ENCODE data around the gene FOXP2. TPM values are rescaled to one million over a fixed set of nuclear protein-coding genes. Genes with fewer than 3 reads are reported as not detected.
"Not testable (repeated sequence)": the region's sequence is repeated elsewhere in the genome, so short reads cannot be mapped to it uniquely, and the experiment has no call there.

The FOXP2 gene
- total RNA-seq, 2 donors from 2014 or later = 0.25 TPM; not detected in 1

DNA sequence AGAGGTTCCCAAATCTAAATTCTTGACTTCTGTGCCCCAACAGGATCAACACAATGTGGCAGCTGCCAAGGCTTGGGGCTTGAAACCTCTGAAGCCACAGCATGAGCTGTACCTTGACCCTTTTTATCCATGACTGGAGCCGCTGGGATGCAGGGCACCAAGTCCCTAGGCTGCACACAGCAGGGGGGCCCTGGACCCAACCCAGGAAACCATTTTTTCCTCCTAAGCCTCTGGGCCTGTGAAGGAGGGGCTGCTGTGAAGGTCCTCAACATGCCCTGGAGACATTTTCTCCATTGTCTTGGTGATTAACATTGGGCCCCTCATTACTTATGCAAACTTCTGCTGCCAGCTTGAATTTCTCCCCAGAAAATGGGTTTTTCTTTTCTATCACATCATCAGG lies 72.6 kb downstream of the FOXP2 start:
- H3K4me3 Mint-ChIP-seq = no peak overlapping the region
- H3K4me1 Mint-ChIP-seq = peaks cover 4% of the 10 kb centered on the region
- no peaks in the 10 kb centered on the region for H3K27me3 Mint-ChIP-seq
- no peak for ATAC-seq
- H3K36me3 Mint-ChIP-seq (ENCODE audit: low read depth) = no peaks in the 10 kb centered on the region
- no peak overlapping the region for H3K27ac Mint-ChIP-seq
- H3K9me3 ChIP-seq (ENCODE audit: control insufficient read depth, low read length, poor library complexity, severe bottlenecking) = no peaks in the 10 kb centered on the region
- DNase-seq = no peak

DNA sequence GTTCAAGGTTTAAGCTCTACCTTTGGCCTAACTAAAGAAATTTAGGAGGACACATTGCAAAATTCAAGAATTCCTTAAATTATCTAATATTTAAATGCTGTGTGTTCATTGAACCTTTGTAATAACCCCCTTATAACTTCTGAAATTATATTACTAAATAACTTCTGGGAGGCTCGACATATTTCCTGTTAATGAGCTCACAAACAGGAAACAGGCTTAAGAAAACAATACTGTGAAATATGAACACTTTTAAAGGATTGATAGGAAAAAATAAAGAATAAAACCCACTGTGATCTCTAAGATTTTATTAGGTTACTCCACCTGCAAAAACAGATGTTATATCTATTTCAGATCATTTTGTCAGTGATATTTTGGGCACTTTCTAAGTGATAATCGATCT lies 74.1 kb downstream of the FOXP2 start:
- Mint-ChIP-seq H3K4me1 (no peaks in the 10 kb centered on the region), H3K36me3 (ENCODE audit: low read depth) (no peaks in the 10 kb centered on the region), H3K27me3 (no peaks in the 10 kb centered on the region), H3K4me3 (no peak overlapping the region), H3K27ac (no peak overlapping the region)
- DNase-seq (no peak), ATAC-seq (no peak)
- no peaks in the 10 kb centered on the region for H3K9me3 ChIP-seq (ENCODE audit: control insufficient read depth, low read length, poor library complexity, severe bottlenecking)

DNA sequence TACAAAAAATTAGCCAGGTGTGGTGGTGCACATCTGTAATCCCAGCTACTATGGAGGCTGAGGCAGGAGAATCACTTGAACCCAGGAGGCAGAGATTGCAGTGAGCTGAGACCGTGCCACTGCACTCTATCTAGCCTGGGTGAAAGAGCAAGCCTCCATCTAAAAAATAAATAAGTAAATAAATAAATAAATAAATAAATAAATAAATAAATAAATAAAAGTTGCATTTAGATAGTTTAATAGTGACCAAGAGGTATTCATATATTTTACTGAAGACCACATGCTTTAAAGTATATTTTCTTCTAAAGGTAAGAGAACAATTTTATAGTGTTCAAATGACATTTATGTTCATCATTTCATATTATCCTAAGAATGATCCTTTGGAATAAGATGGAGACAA lies 82.9 kb downstream of the FOXP2 start:
- H3K4me3 Mint-ChIP-seq; H3K27me3 Mint-ChIP-seq; ATAC-seq; H3K36me3 Mint-ChIP-seq (ENCODE audit: low read depth); H3K4me1 Mint-ChIP-seq; DNase-seq; H3K27ac Mint-ChIP-seq; H3K9me3 ChIP-seq (ENCODE audit: control insufficient read depth, low read length, poor library complexity, severe bottlenecking): not testable (repeated sequence)

DNA sequence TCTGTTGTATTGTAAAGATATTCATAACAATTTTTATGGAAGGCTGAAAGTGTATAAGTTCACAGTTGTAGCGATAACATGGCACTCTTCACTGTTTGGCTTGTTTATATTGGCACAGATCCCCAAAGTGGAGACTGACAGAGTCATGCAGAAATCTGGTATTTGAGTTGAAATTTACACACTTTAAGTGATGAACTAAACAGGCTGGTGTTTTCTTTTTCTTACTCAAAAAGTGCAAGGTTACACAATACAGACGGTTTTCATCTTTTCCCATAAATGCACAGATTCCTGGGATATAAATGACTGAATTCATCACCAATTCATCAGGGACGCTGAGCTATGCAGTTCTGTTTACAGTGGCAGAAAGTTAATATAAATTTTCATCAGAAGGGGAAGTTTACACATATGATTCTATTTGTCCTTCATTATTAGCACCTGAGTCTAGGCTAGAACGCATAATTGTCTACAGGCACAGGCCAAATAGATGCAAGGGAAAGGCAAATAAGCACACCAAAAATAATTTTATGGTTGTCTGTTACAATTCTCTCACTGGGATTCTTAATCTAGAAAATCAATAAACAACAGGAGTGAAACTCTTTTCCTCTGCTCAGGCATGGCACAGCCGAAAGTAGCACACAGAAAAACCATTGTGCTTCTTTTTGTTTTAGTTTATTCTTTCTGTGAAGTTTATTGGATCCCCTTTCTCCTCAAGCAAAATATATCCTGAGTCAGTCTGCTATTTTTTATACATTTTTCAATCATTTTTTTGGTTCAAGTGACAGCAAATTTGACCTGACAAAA lies 88.0 kb downstream of the FOXP2 start:
- Mint-ChIP-seq H3K4me1 (no peaks in the 10 kb centered on the region), H3K27ac (no peak overlapping the region), H3K4me3 (no peak overlapping the region), H3K27me3 (no peaks in the 10 kb centered on the region), H3K36me3 (ENCODE audit: low read depth) (no peaks in the 10 kb centered on the region)
- DNase-seq (no peak), ATAC-seq (no peak)
- no peaks in the 10 kb centered on the region for H3K9me3 ChIP-seq (ENCODE audit: control insufficient read depth, low read length, poor library complexity, severe bottlenecking)

DNA sequence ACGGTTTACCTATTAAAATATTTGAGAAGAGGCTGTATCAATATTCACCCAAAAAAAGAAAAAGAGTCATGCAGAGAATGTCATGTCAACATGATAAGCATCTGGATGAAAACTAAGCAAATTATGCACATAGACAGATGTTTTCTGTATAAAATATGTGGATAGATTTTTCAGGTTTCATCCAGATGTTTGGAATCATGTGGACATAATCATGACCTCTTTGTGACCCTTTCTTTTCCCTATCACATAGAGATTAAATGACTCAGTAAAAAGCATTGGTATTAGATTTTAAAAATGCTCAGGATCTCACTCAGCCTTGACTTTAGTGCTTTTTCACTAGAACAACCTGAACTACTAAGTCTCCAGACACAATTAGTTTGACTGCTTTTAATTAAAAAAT lies 90.0 kb downstream of the FOXP2 start:
- no peaks in the 10 kb centered on the region for H3K4me1 Mint-ChIP-seq

DNA sequence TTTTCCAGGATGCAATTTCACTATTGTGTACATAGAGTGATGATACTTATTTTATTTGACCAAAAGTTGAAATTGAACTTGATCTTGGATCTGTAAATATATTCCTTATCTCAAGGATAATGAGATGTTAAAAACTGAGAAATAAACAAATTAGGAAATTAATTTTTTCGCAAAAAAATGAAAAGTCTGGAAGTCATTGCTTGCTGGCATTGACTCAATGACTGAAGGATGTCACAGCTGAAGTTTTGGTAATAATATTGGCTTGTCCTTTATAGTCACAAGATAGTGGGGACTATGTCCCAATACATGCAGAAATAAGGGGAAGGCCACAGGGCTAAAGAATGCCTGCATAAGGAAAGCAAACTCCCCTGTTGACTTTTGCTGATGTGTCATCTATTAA lies 92.8 kb downstream of the FOXP2 start:
- Mint-ChIP-seq H3K27ac (no peak overlapping the region), H3K4me3 (no peak overlapping the region), H3K27me3 (no peaks in the 10 kb centered on the region), H3K36me3 (ENCODE audit: low read depth) (no peaks in the 10 kb centered on the region), H3K4me1 (peaks cover 1% of the 10 kb centered on the region)
- H3K9me3 ChIP-seq (ENCODE audit: control insufficient read depth, low read length, poor library complexity, severe bottlenecking) = no peaks in the 10 kb centered on the region
- DNase-seq (no peak), ATAC-seq (no peak)

More for the DNA sequence above, 90.0 kb downstream of the FOXP2 start:
- H3K27ac Mint-ChIP-seq = no peak overlapping the region
- H3K9me3 ChIP-seq (ENCODE audit: control insufficient read depth, low read length, poor library complexity, severe bottlenecking) = no peaks in the 10 kb centered on the region
- no peak for ATAC-seq
- DNase-seq = no peak
- H3K36me3 Mint-ChIP-seq (ENCODE audit: low read depth) = no peaks in the 10 kb centered on the region
- H3K27me3 Mint-ChIP-seq = no peaks in the 10 kb centered on the region
- H3K4me3 Mint-ChIP-seq = no peak overlapping the region

DNA sequence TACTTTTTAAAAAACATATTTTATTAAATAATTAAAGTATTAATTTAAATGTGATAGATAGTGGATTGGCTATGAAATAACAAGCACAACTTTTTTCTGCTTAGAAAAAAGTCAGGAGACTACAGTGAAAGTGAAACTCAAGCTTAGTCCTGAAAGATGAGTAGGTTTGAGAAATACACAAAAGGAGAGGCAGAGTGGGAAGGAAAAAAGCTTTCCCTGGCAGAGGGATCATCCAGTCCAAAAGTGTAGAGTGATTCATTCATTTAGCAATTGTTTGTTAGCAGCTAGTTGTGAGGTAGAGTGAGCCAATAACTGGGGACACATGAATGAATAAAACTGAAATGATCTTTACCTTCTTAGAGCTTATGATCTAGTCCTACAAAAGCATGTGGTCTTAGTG lies 93.5 kb downstream of the FOXP2 start:
- Mint-ChIP-seq H3K27me3 (no peaks in the 10 kb centered on the region), H3K4me1 (peaks cover 2% of the 10 kb centered on the region), H3K4me3 (no peak overlapping the region), H3K36me3 (ENCODE audit: low read depth) (no peaks in the 10 kb centered on the region), H3K27ac (no peak overlapping the region)
- ATAC-seq (no peak), DNase-seq (no peak)
- no peaks in the 10 kb centered on the region for H3K9me3 ChIP-seq (ENCODE audit: control insufficient read depth, low read length, poor library complexity, severe bottlenecking)

DNA sequence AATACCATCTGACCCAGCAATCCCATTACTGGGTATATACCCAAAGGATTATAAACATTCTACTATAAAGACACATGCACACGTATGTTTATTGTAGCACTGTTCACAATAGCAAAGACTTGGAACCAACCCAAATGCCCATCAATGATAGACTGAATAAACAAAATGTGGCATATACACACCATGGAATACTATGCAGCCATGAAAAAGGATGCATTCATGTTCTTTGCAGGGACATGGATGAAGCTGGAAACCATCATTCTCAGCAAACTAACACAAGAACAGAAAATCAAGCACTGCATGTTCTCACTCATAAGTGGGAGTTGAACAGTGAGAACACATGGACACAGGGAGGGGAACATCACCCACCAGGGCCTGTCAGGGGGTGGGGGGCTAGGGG lies 96.2 kb downstream of the FOXP2 start:
- H3K36me3 Mint-ChIP-seq (ENCODE audit: low read depth); ATAC-seq; DNase-seq; H3K9me3 ChIP-seq (ENCODE audit: control insufficient read depth, low read length, poor library complexity, severe bottlenecking); H3K27me3 Mint-ChIP-seq; H3K27ac Mint-ChIP-seq; H3K4me1 Mint-ChIP-seq; H3K4me3 Mint-ChIP-seq: not testable (repeated sequence)

DNA sequence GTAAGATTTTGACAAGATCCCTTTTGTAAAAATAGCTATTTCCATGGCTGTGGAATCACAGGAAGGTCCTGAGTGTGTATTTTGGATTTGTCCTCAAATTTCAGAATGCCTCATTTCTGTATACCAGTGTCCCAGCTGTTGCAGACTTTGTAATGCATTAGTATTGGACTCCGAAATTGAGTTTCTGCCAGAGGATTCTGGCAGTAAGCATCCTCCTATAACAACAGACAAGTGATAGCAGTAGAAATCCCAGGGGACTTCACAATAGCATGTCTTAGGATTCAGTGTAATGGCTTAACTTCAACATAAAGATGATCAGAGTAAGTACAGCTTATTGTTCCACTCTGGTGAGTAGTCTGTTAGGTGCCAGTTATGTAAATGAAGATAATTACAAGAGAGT lies 104.6 kb downstream of the FOXP2 start:
- no peak overlapping the region for H3K4me3 Mint-ChIP-seq
- H3K4me1 Mint-ChIP-seq = no peaks in the 10 kb centered on the region
- no peak for DNase-seq
- ATAC-seq = no peak
- no peaks in the 10 kb centered on the region for H3K36me3 Mint-ChIP-seq (ENCODE audit: low read depth)
- no peaks in the 10 kb centered on the region for H3K27me3 Mint-ChIP-seq
- H3K27ac Mint-ChIP-seq = no peak overlapping the region
- H3K9me3 ChIP-seq (ENCODE audit: control insufficient read depth, low read length, poor library complexity, severe bottlenecking) = no peaks in the 10 kb centered on the region

DNA sequence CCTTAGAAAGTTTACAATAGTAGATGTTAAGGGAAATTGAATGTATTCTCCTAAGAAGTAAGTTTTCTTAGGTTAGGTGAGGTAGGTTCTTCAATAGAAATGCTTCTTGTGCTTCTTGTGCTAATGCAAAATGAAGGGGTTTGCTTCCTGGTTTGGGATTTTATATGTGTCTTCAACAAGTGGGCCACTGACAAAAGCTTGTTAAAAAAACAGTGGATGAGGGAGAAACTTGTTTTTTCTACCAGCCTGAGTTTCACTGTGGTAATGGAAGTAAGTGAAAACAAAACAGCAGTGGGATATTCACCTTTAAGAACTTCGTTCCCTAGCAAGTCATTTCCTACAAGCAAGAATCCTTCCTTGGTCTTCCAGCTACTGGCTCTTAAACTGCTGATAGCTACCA lies 107.5 kb downstream of the FOXP2 start:
- no peaks in the 10 kb centered on the region for H3K9me3 ChIP-seq (ENCODE audit: control insufficient read depth, low read length, poor library complexity, severe bottlenecking)
- Mint-ChIP-seq H3K27ac (no peak overlapping the region), H3K27me3 (no peaks in the 10 kb centered on the region), H3K4me3 (no peak overlapping the region), H3K4me1 (no peaks in the 10 kb centered on the region), H3K36me3 (ENCODE audit: low read depth) (no peaks in the 10 kb centered on the region)
- ATAC-seq (no peak), DNase-seq (no peak)

DNA sequence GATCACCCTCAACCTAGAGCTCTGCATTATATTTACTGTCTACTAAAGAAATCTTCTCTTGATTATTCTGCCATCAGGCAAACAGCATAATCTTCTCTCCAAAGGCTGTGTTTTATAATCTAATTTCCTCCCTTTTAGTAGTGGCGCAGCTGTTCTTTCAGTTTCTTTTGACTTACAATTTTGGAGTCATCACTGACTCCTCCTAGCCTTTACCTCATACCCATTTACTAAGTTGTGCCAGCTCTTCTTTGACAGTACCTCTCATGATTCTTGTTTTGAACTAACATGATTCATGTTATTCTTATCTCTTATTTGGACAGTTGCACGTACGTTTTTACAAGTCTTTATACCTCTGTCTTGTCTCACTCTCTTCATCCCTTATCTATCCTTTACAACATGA lies 113.0 kb downstream of the FOXP2 start:
- no peaks in the 10 kb centered on the region for H3K9me3 ChIP-seq (ENCODE audit: control insufficient read depth, low read length, poor library complexity, severe bottlenecking)
- Mint-ChIP-seq H3K36me3 (ENCODE audit: low read depth) (no peaks in the 10 kb centered on the region), H3K4me3 (no peak overlapping the region), H3K4me1 (no peaks in the 10 kb centered on the region), H3K27me3 (no peaks in the 10 kb centered on the region), H3K27ac (no peak overlapping the region)
- ATAC-seq = no peak
- DNase-seq = no peak

DNA sequence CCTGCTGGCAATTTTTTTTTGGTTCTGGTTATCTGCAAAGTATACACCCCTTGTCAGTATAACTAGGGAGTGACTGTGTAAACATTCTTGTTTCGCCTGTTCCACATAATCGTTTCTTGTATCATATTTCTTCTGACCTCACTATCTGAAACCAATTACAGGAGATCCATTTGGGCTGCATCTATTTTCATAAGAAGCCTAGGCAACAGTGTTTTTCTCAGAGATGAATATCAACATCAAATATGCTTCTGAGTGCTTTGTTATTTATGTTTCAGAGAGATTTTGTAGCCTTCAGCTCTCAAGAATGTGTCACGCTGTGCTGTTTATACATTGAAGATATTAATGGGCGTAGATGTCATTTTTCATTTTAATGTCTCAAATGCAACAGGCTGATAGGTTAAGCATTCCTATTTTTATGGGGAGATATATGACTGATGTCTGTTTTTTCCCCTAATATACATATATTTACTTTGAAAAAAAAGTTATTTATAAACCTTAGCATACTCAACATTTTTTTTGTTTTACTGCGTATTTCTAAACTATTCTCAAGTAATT lies 115.5 kb downstream of the FOXP2 start:
- H3K4me1 Mint-ChIP-seq = no peaks in the 10 kb centered on the region
- no peaks in the 10 kb centered on the region for H3K9me3 ChIP-seq (ENCODE audit: control insufficient read depth, low read length, poor library complexity, severe bottlenecking)
- no peak overlapping the region for H3K27ac Mint-ChIP-seq
- H3K36me3 Mint-ChIP-seq (ENCODE audit: low read depth) = no peaks in the 10 kb centered on the region
- H3K4me3 Mint-ChIP-seq = no peak overlapping the region
- no peaks in the 10 kb centered on the region for H3K27me3 Mint-ChIP-seq
- no peak for ATAC-seq
- no peak for DNase-seq

DNA sequence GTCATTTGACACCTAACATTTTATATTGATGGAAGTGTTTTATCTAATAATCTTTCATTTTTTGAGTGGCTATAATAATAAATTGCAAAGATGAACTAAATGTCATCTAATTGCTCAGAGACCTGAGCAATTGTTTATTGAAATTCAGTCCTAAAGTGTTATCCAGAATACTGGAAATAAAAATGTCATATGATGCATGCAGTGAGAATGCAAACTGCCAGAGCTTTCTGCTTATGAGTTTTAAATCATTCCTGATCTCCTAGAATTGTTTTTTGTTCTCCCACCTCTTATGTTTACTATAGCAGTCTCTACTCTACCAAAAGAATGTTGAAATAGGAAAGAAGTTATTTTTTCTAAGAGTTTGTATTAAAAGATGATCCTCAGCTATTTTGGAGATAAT lies 116.7 kb downstream of the FOXP2 start:
- H3K4me1 Mint-ChIP-seq = no peaks in the 10 kb centered on the region
- no peak for ATAC-seq

DNA sequence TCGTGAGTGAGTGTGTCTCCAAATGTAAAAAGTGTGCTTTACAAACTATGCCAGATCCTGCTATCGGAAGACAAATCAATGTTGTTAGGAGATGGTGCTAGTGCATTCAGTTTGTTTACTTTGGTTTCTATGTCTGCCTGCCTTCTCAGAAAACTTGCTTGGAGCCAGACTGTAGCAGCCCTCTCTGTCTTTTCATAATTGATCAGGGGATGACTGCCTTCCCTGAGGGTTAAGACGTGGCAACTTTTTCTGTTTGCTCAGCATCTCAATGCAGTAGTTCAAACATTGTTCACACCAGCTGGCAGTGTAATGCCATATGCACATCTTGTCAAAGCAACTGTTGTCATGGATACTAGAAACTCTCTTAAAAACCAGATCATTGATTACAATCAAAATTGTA lies 118.5 kb downstream of the FOXP2 start:
- no peak overlapping the region for H3K27ac Mint-ChIP-seq
- no peak overlapping the region for H3K4me3 Mint-ChIP-seq
- ATAC-seq (no peak), DNase-seq (no peak)
- H3K27me3 Mint-ChIP-seq = no peaks in the 10 kb centered on the region
- no peaks in the 10 kb centered on the region for H3K36me3 Mint-ChIP-seq (ENCODE audit: low read depth)
- no peaks in the 10 kb centered on the region for H3K4me1 Mint-ChIP-seq
- H3K9me3 ChIP-seq (ENCODE audit: control insufficient read depth, low read length, poor library complexity, severe bottlenecking) = no peaks in the 10 kb centered on the region

More for the DNA sequence above, 116.7 kb downstream of the FOXP2 start:
- no peaks in the 10 kb centered on the region for H3K9me3 ChIP-seq (ENCODE audit: control insufficient read depth, low read length, poor library complexity, severe bottlenecking)
- Mint-ChIP-seq H3K27ac (no peak overlapping the region), H3K4me3 (no peak overlapping the region), H3K36me3 (ENCODE audit: low read depth) (no peaks in the 10 kb centered on the region), H3K27me3 (no peaks in the 10 kb centered on the region)
- DNase-seq = no peak
